ENCODE measurements around the gene CCL16.

- no peak for TF ChIP-seq GATA2 (IDR thresholded peaks at IDR 0.05; ENCODE audit: low read depth, low read length)
- no peak for TF ChIP-seq GATA3 (IDR thresholded peaks at IDR 0.05; ENCODE audit: low read depth, low read length)
Observed at GRCh38 chr17:35978346-35978745, 3.0 kb downstream of the CCL16 start.
